SH-SY5Y (cell line): ENCODE data around the gene PRDX5.

Source experiments
- GATA2 ChIP-seq: IDR thresholded peaks from 2 replicates; pipeline ENCODE4 v1.6.1; 2011; ENCODE audit warnings: mild to moderate bottlenecking, low read depth, low read length
- GATA3 ChIP-seq: IDR thresholded peaks from 2 replicates; pipeline ENCODE4 v1.6.1; 2011; ENCODE audit warnings: low read depth, mild to moderate bottlenecking, low read length, moderate library complexity

PRDX5 gene

GRCh38 chr11:64284962-64285884, 32.7 kb upstream of the PRDX5 start, which contains the start of gene GPR137:
TSS of gene GPR137 (plus strand) at chr11:64285848. CDS start at chr11:64286525, 677 bp downstream.
- TF ChIP-seq GATA3 (no peak), GATA2 (peak; percentile 63)

GRCh38 chr11:64285885-64286800, 31.8 kb upstream of the PRDX5 start:
- TF ChIP-seq GATA3, result no peak
- TF ChIP-seq GATA2, result no peak

- TF ChIP-seq GATA3 (no peak), GATA2 (no peak)
Observed at GRCh38 chr11:64286801-64287159, 31.1 kb upstream of the PRDX5 start.

- TF ChIP-seq GATA3, result no peak
- TF ChIP-seq GATA2, result no peak
Observed at GRCh38 chr11:64287676-64288352, 30.1 kb upstream of the PRDX5 start.

- TF ChIP-seq GATA2, result no peak
- no peak for TF ChIP-seq GATA3
Observed at GRCh38 chr11:64288353-64288750, 29.6 kb upstream of the PRDX5 start.

- TF ChIP-seq GATA2 (no peak), GATA3 (no peak)
Observed at GRCh38 chr11:64289002-64289564, 28.8 kb upstream of the PRDX5 start.

- TF ChIP-seq GATA2, result no peak
- TF ChIP-seq GATA3, result no peak
Observed at GRCh38 chr11:64290352-64291261, 27.3 kb upstream of the PRDX5 start.

- TF ChIP-seq GATA3 (no peak), GATA2 (peak; percentile 60)
Observed at GRCh38 chr11:64291262-64291751, 26.6 kb upstream of the PRDX5 start, which contains the start of gene KCNK4. TSS of gene KCNK4 (plus strand) at chr11:64291302. CDS start at chr11:64293019, 1,717 bp downstream.

GRCh38 chr11:64291752-64292459, 26.0 kb upstream of the PRDX5 start:
- TF ChIP-seq GATA2 (no peak), GATA3 (no peak)

- no peak for TF ChIP-seq GATA3
- TF ChIP-seq GATA2, result no peak
Observed at GRCh38 chr11:64292460-64293254, 25.3 kb upstream of the PRDX5 start.

GRCh38 chr11:64294774-64295173, 23.1 kb upstream of the PRDX5 start:
- no peak for TF ChIP-seq GATA2
- TF ChIP-seq GATA3, result no peak
